Hair follicle dermal papilla cell (primary cell): ENCODE data around the gene VANGL2. TPM values are rescaled to one million over a fixed set of nuclear protein-coding genes. Genes with fewer than 3 reads are reported as not detected.

Experiments used
- small RNA-seq: library from RNA; depleted of rRNA; stranded (forward); fragments of <200 nt; gene quantifications from one replicate; pipeline ENCODE3, GENCODE V24; 2012
- total RNA-seq: library from RNA; depleted of rRNA; stranded (reverse); fragments of >200 nt; gene quantifications from 2 replicates; pipeline ENCODE4 v1.2.3, GENCODE V29; 2012

Gene VANGL2
- total RNA-seq: 0.12 and 0.49 TPM in 2 replicates

GRCh38 chr1:160400223-160400645, at the start of gene VANGL2:
VANGL2 (plus strand) TSS chr1:160400564; CDS start chr1:160415838, 15,274 bp downstream.

GRCh38 chr1:160366731-160367515, 33.4 kb upstream of the VANGL2 start, which contains the start of gene NHLH1:
NHLH1 (plus strand) TSS chr1:160367071; CDS start chr1:160370732, 3,661 bp downstream.

Small RNA genes lying within 50 kb of the gene (small RNA-seq; reads per million reads assigned to genes)
- gene RNU4-42P: not detected

Other genes starting within 250 kb of the VANGL2 start
- gene ATP1A4, start 249.0 kb upstream of the VANGL2 start, total RNA-seq: not detected in 2 replicates
- gene CASQ1, start 210.0 kb upstream of the VANGL2 start, total RNA-seq: not detected in 2 replicates
- gene PEA15, start 195.2 kb upstream of the VANGL2 start, total RNA-seq: 240 and 266 TPM in 2 replicates
- gene DCAF8, start 138.0 kb upstream of the VANGL2 start, total RNA-seq: 85.9 and 90.9 TPM in 2 replicates
- 56.0 and 90.3 TPM in 2 replicates for gene PEX19, start 115.4 kb upstream of the VANGL2 start, total RNA-seq
- 331 and 398 TPM in 2 replicates for gene COPA, start 57.3 kb upstream of the VANGL2 start, total RNA-seq
- gene NCSTN, start 57.2 kb upstream of the VANGL2 start, total RNA-seq: 102 and 111 TPM in 2 replicates
- gene NHLH1, start 33.5 kb upstream of the VANGL2 start, total RNA-seq: 0.12 and 0.16 TPM in 2 replicates
- not detected in 2 replicates for gene SLAMF6, start 122.7 kb downstream of the VANGL2 start, total RNA-seq
- gene CD84, start 178.9 kb downstream of the VANGL2 start, total RNA-seq: not detected in 2 replicates
- gene SLAMF1, start 246.5 kb downstream of the VANGL2 start, total RNA-seq: not detected in 2 replicates